Raji (cell line): ENCODE measurements around the gene PCDHGC4.

ENCODE experiments used
- POLR2A ChIP-seq: IDR thresholded peaks from 2 replicates; pipeline ENCODE4 v1.6.1; 2011; ENCODE audit warnings: low read depth, low read length, control low read depth; ENCODE audit not compliant: insufficient read depth

PCDHGC4 gene

DNA sequence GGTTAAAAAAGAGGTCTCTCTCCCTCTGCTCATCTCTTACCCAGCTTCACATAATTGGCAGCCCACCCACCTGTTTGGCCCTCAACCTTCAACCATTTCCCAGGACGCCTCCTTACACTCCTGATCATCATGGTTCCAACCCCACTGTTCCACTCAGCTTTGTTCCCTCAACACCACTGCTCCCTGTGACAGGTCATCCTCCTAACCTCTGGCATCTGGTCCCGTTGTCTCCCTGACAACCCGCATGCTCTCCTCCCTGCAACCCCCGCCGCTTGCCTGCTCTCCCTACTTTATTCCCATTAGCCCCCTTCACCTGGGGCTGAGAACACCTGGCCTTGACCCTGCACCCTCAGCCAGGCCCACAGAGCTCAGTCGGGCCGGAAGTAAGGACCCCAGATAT lies 16.9 kb downstream of the PCDHGC4 start:
- TF ChIP-seq POLR2A = no peak

DNA sequence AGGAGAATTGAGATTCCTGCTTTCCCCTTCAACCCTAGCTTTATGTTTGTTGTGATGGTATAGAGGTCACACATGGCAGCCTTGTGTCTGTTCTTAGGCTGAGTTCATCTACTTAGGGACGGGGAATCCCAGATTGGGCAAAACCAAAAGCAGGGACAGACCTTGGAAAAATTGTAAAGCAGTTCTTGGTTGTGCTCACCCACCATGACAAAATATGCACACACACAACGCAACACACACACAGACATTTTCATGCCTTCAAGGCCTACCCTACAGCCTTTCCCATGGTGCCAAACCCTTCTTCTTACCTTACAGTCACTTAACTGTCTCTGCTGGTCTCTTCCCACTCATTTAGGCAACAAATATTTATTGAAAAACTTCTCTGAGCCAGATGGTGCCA lies 18.9 kb downstream of the PCDHGC4 start:
- TF ChIP-seq POLR2A = no peak

- TF ChIP-seq POLR2A = no peak
Observed at GRCh38 chr5:141504216-141504615, 19.4 kb downstream of the PCDHGC4 start.

DNA sequence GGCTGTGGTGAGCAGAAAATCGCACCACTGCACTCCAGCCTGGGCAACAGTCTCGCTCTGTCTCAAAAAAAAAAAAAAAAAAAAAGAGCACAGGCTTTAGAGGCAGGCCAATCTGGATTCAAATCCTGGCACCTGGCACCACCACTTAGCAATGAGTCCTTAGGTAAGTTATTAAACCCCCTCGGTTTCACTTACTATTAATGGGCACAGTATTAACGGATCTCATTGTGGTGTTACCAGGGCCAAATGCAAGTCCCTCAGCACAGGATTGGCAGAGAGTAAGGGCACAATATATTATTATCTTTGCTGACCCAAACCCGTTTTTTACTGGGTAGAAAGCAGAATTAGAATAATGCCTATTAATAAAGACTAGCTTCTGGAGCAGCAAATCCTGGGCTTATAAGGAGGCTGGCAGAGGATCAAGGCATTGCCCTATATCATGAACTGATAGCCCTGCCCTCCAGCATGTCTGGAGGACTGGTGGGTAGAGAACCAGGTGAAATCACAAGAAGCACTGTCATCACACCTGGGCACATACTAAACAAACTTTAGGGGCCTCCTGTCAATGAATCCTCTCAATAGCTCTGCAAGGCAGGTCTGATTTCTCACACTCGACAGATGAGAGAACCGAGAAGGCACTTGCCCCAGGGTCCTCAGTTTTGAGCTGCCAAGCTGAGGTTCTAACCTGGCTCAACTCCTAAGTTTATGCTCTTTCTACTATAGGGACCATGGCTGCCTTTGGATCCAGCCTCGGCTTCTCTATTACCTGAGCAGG lies 21.7 kb downstream of the PCDHGC4 start:
- no peak for TF ChIP-seq POLR2A

DNA sequence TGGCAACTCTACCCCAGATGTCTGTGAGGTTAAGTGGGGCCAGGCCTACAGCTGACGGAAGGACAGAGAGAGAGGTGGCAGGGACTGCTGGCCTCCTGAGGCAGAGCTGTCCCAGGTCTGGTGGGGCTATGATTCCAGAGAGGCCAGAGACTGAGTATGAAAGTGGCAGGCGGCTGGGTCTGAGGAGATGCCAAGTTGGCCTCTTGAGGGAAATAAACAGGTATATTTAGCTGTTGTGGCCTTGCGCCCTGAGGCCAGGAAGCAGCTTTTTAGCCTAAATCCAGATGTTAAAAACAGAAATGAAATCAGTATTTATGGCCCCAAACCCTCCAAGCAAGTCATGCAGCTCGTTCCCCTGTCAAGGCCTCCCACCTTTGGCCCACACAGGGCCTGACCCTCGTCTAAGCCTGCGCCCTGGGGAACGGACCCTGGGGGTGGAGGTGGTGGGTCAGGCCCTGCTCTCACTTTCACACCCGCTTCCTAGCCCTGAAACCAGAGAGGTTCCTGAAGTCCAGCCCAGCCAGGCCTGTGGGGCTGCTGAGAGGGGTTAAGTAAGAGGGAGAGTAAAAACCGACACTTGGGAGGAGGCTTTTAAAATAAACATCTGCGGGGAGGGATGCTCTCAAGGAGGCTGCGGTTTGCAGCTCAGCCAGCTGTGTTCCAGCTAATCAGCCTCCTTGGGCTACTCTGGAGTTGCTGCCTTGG lies 22.7 kb downstream of the PCDHGC4 start:
- 0 out of 2 replicates have a peak, but pooled peaks have one; percentile 21 for TF ChIP-seq POLR2A

DNA sequence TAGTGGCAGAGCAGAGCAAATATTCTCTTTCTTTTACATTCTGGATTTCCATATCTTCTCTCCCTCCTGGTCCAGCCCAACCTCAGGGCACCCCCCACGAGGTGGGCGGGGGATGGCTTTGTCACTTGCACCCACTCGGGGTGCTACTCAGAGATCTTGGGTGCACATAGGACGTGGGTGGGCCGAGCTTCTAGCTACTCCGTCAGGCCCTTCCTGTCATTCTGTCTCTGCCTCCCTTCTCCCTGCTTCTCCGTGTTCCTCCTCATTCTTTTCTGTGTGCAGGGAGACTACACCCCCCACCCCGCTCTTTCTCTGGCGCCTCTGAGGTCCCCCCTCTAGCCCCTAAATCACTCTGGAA lies 23.6 kb downstream of the PCDHGC4 start:
- 0 out of 2 replicates have a peak, but pooled peaks have one; percentile 11 for TF ChIP-seq POLR2A

GRCh38 chr5:141508798-141509611 lies 24.2 kb downstream of the PCDHGC4 start:
- 0 out of 2 replicates have a peak, but pooled peaks have one; percentile 26 for TF ChIP-seq POLR2A

- TF ChIP-seq POLR2A = no peak; the same call in 1 of the 2 replicates
Observed at GRCh38 chr5:141510160-141510559, 25.3 kb downstream of the PCDHGC4 start.

- TF ChIP-seq POLR2A = peak; percentile 74
Observed at GRCh38 chr5:141510850-141511601, 26.2 kb downstream of the PCDHGC4 start.

- TF ChIP-seq POLR2A = no peak
Observed at GRCh38 chr5:141511771-141512325, 27.0 kb downstream of the PCDHGC4 start.

- TF ChIP-seq POLR2A = 0 out of 2 replicates have a peak, but pooled peaks have one; percentile 30
Observed at GRCh38 chr5:141512390-141512910, 27.6 kb downstream of the PCDHGC4 start.

DNA sequence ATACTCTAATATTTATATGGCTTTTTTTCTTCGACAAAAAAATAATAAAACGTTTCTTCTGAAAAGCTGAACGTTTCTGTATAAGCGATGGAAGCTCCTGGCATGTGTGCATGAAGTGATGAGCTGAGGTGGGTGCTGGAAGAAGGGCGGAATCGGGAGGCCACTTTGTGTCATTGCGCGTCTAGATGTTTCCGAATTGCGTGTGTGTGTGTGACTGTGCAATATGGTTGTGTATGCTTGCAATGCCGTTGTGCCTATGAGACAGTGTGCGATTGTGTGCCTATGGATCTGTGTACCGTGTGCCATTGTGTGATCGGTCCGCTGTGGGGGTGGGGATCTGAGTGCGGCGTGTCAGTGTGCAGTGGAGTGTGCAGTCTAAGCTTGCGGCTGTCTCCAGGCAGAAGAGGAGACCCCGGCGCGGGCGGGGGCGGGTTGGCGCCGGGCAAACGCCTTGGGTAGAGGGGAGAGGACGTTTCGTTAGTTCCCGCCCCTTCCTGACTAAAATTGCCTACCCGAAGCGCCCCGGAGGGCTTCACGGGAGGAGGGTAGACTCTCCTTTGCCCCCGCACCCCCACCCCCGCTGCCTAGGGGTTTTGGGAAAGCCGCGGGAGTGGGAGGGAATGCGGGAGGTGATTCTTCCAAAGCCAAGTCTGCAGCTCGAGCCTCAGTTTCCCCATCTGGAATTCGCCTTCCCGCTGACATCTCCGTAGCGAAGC lies 28.2 kb downstream of the PCDHGC4 start:
- TF ChIP-seq POLR2A = peak; percentile 48

DNA sequence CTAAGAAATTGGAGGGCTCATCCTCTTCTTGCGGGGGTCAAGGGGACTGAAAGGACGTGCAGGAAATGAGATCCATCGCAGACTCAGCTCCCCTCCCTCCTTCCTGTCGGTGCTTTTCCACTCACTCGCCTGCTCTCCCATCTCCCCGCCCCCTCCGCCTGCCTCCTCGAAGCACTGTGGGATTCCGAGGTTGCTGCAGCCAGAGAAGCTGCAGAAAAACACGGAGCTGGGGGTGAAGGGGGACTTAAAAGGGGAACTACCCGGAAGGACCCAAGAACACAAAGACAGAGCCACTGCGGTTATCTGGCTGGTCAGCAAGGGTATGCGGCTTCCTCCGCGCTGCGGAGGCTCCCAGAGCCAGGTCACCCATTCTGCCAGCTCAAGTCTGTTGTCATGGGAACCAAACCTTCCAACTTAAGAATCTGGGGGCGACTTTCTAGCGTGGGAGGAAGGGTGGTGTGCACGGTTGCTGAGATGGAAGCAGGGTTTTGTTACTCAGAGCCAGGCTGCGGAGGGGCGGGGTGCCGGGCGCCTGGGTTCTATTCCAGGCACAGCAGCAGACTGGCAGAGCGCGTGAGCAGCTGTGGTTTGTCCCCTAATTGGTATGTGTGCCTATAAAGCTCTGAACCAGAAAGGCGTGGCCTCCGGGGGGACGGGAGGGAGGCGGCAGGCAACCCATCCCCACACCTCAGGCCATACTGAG lies 28.9 kb downstream of the PCDHGC4 start:
- peak; percentile 68 for TF ChIP-seq POLR2A
